Colon (tissue), 2 donors: Measurements from ENCODE around the gene SCNN1B.

Experiments
- FAIRE-seq: peaks from 2 replicates; lab custom pipeline; 2012; peaks lifted over from hg19 to GRCh38; lab: Jason Lieb, UNC
- donor health status: control.
- donor health status: control.

Gene SCNN1B

DNA sequence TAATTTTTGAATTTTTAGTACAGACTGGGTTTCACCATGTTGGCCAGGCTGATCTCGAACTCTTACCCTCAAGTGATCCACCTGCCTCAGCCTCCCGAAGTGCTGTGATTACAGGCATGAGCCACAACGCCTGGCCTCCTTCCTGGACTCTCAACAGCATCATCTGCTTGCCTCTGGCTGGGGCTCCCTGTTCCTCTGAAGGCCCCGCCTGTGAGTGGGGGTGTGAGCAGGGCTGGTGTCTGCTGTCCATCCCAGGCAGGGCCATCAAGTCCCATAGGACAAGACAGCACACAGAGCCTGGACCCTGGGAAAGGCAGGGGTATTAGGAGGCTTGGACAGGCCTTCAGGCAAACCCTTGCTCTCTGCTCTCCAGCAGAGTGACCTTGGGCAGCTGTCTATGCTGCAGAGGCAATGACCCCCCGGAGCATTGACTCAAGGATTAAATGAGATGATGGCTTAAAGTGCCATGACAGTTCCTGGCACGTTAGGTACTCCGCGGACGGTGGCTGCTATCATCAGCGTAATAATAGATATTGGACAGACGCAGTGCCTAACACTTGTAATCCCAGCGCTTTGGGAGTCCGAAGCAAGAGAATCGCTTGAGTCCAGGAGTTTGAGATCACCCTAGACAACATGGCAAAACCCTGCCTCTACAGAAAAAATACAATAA, 19.2 kb downstream of the SCNN1B start:
- no peak for FAIRE-seq

DNA sequence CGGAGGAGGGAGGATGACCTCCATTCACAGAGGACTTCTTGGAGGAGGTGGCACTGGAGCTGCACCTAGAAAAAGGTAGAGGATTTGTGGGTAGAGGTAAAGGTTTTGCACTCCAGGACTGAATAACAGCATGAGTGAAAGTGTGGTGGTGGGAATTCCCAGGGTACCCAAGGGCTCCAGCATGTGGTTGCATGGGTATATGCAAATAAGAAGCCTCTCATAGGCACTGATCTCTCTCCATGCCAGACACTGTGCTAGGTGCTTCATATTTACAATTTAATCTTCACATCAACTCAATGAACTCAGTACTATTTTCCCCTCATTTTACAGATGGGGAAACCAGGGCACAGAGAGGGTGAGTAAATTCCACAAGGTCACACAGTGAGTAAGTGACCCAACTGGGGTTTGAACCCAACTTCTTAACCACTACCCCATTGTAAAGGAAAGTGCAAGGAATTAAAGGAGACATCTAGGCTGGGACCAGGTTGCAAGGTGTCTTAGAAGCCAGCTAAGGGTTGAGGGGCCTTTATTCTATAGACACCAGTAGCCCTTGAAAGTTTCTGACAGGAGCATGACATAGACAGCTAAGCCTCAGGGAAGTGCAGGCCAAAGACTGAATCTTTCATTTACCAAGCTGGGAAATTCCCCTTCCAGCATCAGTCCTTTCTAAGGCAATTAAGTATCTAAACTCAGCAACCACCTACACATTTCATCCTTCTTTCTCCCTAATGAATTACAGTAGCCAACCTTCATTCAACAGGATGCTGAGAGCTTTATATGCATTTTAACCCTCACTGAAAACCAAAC, 21.3 kb downstream of the SCNN1B start:
- no peak for FAIRE-seq

DNA sequence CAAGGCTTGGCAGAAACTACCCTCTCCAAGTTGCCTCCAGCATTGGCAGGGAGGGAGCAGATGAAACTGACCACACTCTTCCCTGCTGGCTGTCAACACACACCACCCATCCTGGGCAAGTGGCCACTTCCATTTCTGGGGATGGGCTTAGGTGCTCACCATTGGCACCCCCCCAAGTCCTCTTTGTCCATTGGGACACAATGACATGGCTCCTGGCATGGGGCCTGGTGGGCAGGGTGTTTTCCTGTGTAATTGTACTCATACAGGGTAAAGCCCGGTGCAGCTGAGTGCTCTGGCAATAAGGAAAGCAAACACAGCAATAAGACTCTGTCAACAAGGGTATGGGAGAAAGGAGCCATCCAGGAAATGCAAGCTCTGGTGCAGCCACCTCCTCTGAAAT, 22.6 kb downstream of the SCNN1B start:
- FAIRE-seq = no peak

DNA sequence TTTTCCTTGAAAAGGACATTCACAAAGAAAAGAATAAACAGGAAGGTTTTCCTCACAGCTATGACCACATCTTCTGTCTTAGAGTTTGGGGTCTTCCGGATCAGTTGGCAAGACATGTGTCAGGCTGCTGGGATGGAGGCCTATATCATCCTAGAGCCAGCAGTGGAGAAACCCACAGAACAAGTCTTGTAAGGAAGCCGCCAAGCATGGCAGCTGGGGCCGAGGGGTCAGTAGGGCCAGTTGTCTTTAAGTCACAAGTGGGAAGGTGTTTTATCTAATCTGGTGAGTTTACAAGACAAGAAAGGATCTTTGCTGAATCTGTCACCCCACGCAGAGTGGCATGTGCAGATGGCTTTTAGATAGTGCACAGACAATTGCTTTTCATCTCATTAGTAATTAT, 25.7 kb downstream of the SCNN1B start:
- no peak for FAIRE-seq

DNA sequence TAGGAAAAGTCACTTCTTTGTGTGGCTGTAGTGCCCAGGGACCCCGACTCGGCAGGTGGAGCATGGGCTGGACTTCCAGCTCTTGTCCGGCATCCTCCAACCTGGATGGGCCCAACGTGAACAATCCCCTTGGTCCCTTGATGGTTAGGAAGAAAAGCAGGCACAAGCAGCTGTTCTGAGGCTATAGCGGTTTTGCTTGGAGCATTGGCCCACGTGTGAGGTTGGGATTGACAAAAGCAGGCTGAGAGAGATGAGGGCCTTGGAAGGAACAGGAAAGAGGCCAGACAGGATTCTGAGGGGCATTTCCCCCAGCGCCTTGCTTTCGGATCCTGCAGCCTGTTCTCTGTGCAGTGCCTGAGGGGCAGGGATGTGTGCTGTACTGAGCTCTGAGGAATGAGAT, 28.1 kb downstream of the SCNN1B start:
- FAIRE-seq = no peak

DNA sequence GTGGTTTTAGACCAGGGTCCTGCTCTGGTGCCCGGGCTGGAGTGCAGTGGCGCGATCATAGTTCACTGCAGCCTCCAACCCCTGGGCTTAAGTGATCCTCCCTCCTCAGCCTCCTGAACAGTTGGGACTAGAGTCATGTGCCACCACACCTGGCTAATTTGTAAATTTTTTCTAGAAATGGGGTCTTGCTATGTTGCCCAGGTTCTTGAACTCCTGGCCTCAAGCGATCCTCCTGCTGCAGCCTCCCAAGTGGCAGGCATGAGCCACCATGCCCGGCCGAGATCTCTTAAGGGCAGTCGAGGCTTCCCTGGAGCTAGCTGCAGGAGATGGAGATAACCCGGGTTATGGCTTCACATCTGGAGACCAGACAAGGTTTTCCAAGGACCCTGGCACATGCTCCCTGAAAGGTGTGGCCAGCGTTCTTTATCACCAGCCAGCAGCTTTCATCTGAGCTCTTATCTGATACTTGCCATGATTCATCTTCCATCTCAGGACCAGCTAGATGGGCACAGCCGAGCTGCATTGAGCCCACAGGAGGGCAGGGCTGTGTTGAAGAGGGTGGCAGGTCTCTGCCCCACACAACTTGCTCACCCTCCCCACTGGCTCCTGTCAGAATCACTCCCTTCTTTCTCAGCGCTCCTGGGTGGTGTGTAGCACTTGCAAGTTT, 28.6 kb downstream of the SCNN1B start:
- FAIRE-seq = no peak

DNA sequence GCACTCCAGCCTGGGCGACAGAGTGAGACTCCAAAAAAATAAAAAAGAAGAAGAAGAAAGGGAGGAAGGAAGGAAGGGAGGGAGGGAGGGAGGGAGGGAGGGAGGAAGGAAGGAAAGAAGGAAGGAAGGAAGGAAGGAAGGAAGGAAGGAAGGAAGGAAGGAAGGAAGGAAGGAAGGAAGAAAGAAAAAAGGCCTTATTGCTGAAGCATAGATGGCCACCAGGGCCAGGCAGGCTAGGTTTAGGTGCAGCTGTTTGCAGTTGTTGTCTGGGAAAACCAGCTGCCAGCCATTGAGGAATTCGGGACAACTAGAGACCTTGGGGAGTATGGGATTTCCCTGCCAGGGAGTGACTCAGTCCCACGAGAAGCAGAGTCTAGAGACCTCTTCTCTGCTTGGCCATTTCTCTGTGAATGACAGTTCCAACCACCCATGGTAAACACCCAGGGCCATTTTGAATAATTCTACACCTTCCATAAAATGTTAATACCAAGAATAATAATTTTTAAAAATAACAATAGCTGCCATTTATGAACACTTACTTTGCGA, 31.0 kb downstream of the SCNN1B start:
- FAIRE-seq = no peak

DNA sequence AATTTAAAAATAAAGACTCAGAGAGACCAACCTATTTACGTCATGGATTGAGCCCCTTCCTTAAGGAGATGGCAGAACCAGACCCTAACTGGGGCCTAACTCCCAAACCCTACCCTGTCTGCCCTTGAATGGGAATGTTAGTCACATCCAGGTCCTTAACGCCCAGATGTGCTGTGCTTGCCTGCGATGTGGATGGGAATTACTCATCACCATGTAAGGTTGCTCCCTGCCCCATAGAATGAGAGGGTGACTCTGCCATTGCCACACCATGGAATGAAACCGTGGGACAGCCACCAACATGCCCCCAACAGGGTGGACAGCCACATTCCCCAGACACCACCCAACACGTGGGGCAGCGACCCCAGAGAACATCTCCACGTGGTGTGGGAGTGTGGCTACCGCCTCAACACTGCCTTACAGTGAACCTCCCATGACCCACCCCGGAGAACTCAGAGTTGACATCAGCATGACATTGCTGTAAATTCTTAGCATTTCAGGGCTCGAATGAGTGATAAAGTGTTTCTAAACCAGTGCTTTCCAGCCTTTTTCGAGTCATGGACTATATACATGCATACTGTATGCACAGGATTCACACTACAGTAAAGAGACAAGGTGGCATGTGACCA, 31.8 kb downstream of the SCNN1B start:
- no peak for FAIRE-seq

DNA sequence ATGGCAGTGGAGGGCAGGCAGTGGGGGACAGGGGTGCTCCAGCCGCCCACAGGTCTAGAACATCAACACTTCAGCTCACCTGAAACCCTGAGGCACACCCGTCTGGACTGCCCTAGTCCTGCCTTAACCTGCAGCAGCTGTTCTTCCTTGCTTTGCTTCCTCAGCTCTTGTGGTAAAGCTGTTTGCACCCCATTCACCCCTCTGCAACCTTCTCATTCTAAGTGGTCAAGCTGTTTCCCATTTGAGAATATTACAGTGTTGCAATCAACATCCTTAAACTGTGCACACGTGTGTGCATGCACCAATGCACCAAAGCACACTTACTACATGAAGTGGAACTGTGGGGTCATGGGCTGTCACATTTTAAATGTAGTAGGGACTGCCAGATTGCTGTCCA, 32.4 kb downstream of the SCNN1B start:
- FAIRE-seq = no peak

DNA sequence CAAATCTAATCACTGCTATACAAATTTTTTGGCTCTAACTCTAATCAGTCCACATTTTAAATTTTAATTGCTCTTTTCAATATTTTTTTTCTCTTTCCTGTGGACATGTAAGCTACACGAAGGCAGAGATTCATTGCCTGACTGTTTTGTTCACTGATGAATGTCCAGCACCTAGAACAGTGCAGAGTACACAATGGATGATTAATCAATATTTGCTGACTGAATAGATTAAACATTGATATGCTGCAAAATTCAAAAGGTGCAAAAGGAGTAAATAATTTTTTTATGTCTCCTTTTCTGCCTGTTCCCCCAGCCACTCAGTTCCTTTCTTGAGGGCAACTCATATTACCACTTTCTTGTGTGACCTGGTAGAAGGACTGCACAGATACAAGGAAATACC, 32.8 kb downstream of the SCNN1B start:
- no peak for FAIRE-seq

DNA sequence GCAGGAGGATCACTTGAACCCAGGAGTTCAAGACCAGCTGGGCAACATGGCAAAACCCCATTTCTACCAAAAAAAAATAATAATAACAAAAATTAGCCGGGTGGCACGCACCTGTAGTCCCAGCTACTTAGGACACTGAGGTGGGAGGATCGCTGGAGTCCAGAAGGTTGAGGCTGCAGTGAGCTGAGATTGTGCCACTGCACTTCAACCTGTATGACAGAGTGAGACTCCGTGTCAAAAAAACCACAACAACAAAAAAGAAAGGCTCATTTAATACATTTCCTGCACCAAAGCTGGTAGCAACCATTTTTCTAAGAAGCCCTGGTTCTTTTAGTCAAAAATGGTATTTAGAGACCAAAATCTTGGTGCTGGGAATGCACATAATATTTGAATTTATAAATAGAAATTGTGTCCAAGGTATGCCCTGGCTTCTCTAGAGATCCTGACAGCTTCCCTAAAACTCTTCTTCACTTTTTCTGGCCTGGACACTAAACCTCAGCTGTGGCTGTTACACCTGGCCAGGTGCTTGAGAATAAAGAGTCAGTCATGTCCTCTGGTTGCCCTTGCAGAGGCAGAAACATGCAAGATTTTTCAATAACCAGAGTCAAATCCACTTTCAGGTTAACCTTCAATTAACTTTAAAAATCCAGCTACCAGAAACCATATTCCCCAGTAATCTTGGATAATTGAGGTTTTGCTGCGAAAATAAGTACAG, 35.9 kb downstream of the SCNN1B start:
- no peak for FAIRE-seq

DNA sequence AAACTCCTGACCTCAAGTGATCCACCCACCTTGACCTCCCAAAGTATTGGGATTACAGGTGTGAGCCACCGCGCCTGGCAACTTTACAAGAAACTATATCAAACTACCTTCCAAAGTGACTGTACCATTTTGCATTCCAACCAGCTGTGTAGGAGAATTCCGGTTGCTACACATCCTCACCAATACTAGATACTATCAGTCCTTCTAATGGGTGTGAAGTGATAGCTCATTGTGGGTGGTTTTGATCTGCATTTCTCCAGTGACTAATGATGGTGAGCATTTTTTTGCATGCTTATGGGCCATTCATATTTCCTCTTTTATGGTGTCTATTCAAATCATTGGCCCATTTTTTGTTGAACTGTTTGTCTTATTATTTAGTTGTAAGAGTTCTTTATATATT, 37.7 kb downstream of the SCNN1B start:
- no peak for FAIRE-seq

DNA sequence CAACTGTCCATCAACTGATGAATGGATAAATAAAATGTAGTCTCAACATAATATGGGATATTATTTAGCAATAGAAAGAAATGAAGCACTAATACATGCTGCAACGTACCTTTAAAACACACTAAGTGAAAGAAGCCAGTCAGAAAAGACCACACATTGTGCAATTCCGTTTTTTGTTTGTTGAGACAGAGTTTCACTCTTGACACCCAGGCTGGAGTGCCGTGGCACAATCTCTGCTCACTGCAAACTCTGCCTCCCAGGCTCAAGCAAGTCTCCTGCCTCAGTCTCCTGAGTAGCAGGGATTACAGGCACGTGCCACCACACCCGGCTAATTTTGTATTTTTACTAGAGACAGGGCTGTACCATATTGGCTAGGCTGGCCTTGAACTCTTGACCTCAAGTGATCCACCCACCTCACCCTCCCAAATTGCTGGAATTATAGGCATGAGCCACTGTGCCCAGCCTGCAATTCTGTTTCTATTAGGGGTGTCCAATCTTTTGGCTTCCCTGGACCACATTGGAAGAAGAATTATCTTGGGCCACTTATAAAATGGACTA, 40.1 kb downstream of the SCNN1B start:
- FAIRE-seq = no peak

DNA sequence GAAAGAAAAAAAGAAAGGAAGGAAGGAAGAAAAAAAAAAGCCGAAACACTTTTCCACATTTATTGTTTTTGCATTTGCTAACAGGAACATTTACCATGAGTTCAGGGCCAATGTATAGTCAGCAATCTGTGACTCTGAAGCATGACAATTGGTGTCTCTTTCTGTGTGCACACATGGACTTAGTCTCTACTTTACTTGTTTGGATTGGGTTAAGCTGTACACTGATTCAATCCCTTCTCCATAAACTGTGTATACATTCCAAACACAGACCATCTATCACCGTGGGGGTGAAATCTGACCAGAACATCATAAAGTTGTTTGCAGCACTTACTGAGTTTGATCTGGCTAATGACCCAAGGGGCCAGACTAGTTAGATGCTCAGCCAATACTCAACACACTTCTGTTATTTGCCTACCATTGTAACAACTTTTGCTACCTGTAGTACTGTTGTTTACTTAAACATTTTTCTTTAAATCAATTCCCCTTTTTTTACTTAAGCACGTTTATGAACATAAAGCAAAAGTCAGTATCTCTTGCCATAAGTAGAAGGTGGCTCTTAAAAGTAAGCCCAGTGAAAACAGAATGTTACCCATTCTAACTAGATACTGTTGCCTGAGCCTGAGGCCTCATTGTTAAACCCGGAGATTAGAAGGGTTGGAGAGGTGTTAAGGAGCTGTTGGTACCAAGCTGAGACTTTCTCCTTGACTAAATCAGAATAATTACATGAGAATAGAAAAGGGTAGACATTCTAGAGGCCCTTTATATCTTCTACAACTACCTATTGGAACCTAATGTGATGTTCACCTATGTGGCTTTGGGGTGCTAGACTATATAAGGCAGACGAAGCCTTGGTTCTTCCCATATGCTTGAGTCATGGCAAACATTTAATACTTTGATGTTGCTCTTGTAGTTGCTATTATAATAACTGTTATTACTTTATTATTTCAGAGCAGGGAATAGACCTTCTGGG, 41.8 kb downstream of the SCNN1B start:
- FAIRE-seq = no peak

DNA sequence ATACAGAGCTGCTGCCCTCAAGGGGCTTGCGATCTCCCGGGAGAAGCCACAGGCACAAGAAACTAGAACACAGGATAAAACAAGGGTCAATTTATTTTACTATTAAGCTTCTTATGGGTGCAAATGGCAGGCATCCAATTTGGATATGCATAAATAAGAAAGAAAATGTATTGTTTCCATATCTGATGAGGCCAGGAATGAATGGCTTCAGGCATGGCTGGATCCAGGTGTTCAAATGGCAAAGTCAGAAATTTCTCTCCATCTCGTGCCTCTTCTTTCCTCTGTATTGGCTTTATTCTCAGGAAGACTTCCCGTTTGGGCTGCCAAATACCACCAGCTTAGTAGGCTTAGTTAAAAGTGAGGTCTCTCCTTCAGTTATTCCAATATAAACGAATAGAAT, 43.1 kb downstream of the SCNN1B start:
- FAIRE-seq = no peak

DNA sequence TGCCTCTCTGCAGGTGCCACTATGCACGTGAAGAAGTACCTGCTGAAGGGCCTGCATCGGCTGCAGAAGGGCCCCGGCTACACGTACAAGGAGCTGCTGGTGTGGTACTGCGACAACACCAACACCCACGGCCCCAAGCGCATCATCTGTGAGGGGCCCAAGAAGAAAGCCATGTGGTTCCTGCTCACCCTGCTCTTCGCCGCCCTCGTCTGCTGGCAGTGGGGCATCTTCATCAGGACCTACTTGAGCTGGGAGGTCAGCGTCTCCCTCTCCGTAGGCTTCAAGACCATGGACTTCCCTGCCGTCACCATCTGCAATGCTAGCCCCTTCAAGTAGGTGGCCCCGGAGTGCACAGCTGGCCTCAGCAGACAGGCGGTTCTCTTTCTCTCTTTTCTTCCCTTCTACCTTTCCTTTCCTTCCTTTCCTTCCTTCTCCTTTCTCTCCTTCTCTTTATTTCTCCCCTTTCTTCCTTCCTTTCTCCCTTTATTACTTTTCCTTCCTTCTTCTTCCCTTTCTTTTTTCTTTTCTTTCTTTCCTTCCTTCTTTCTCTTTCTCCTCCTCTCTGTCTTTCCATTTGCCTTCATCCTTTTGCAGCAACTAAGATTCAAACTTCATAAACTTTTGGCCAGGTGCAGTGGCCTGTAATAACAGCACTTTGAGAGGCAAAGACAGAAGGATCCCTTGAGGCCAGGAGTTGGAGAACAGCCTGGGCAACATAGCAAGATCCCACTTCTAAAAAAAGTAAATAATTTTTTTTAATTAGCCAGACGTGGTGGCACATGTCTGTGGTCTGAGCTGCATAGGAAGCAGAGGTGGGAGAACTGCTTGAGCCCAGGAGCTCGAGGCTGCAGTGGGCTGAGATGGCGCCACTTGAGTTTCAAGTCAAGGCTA, 46.7 kb downstream of the SCNN1B start:
- FAIRE-seq = no peak

DNA sequence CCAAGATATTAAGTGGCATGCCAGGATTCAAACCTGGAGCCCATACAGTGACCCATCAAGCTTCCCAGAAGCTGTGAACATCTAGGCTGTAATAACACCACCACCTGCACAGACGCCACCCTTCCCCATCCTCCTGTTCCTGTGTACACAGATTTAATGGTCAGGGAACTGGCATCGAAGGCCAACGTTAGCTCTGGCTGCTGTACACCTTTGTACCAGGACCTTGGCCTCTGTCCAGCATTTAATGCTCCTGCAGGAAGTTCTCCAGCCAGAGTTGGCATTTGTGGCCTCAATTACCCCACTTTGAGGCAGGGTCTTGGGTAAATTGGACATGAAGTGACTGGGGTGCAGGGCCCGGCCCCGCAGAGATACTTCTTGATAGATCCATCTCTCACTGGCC, 49.3 kb downstream of the SCNN1B start:
- FAIRE-seq = no peak

DNA sequence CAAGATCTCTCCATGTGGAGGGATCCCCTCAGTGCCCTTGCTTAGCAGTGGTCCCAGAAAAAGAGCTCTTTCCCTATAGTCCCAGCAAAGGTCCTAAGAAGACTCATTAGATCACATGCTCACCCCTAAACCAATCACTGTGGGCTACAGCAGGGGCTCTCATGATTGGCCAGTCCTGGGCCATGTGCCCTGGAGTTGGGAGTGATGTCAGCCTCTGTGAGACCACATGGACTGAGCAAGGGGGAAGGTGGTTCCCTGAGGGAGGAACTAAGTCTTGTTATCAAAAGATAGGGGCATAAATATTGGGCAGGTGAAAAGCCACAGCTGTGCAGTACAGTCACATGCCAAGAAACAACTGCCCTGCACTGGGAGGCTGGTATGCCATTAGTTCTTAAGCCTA, 51.3 kb downstream of the SCNN1B start:
- FAIRE-seq = no peak

DNA sequence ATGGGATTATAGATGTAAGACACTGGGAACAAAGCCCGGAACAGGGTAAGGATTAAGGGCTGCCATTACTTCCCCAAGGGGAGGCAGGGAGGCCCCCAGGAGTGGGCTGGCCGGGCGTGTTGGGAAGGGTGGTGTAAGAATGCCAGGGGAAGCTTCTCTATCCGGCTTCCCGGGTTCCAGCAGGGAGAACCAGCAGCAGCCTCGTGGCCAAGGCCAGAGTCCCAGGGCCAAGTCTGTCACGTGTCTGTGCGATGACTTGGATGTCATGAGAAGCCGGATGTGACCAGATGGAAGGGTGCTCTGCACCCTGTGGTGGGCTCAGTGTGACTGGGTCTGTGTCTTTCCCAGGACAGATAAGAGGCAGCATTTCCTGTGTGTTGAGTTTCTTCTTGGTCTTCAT, 52.1 kb downstream of the SCNN1B start:
- FAIRE-seq = no peak
